Neural cell (in vitro differentiated cells): ENCODE data around the gene ETV7. TPM values are rescaled to one million over a fixed set of nuclear protein-coding genes. Genes with fewer than 3 reads are reported as not detected.

ENCODE experiments used
- H2AFZ ChIP-seq: fragments of 200-600, 300-800 bp; sonication (generic), shearing (Covaris generic); 2 replicates; pipeline ENCODE4 v1.6.0; 2014; ENCODE audit warnings: low read depth, mild to moderate bottlenecking, antibody characterized with exemption, low read length, moderate library complexity
- H3F3A ChIP-seq: fragments of 200-600 bp; shearing (Covaris generic); 2 replicates; pipeline ENCODE4 v1.6.1; 2016; ENCODE audit warnings: mild to moderate bottlenecking, moderate library complexity, mixed read lengths, antibody characterized with exemption, low read length; ENCODE audit not compliant: insufficient read depth, poor library complexity, severe bottlenecking
- H3K27ac ChIP-seq: fragments of 200-600, 300-800 bp; sonication (generic), shearing (Covaris generic); 2 replicates; pipeline ENCODE4 v1.5.1; 2014; ENCODE audit warnings: mild to moderate bottlenecking, low read length, moderate library complexity
- H3K27me3 ChIP-seq: fragments of 300-800, 200-600 bp; sonication (generic), shearing (Covaris generic); 2 replicates; pipeline ENCODE4 v1.6.0; 2014; ENCODE audit warnings: mild to moderate bottlenecking, low read depth, low read length, moderate library complexity; ENCODE audit not compliant: insufficient read depth
- H3K36me3 ChIP-seq: fragments of 300-800, 200-600 bp; sonication (generic), shearing (Covaris generic); 2 replicates; pipeline ENCODE4 v1.5.1; 2014; ENCODE audit warnings: mild to moderate bottlenecking, antibody characterized with exemption, low read length, moderate library complexity; ENCODE audit not compliant: insufficient read depth
- H3K4me2 ChIP-seq: fragments of 300-800, 200-600 bp; sonication (generic), shearing (Covaris generic); 2 replicates; pipeline ENCODE4 v1.6.0; 2014; ENCODE audit warnings: mild to moderate bottlenecking, low read length
- H3K4me3 ChIP-seq: fragments of 300-800, 200-600 bp; sonication (generic), shearing (Covaris generic); 2 replicates; pipeline ENCODE4 v1.5.1; 2014; ENCODE audit warnings: mild to moderate bottlenecking, low read length, moderate library complexity
- H3K79me2 ChIP-seq: fragments of 200-600 bp; shearing (Covaris generic); replicated peaks from 2 replicates; pipeline ENCODE4 v1.6.0; 2014; ENCODE audit warnings: mild to moderate bottlenecking, low read length, moderate library complexity; ENCODE audit not compliant: insufficient read depth
- H3K9ac ChIP-seq: fragments of 300-800, 200-600 bp; sonication (generic), shearing (Covaris generic); 2 replicates; pipeline ENCODE4 v1.6.1; 2016; ENCODE audit warnings: mild to moderate bottlenecking, low read length, mixed read lengths
- H3K9me2 ChIP-seq: fragments of 200-600 bp; shearing (Covaris generic); 2 replicates; pipeline ENCODE4 v1.6.1; 2016; ENCODE audit warnings: mild to moderate bottlenecking, low read length, mixed read lengths; ENCODE audit not compliant: insufficient read depth
- H3K9me3 ChIP-seq: fragments of 200-600, 300-800 bp; sonication (generic), shearing (Covaris generic); 2 replicates; pipeline ENCODE4 v1.6.1; 2016; ENCODE audit warnings: mild to moderate bottlenecking, mixed run types, low read length, moderate library complexity, mixed read lengths
- H4K20me1 ChIP-seq: fragments of 200-600 bp; shearing (Covaris generic); 2 replicates; pipeline ENCODE4 v1.6.1; 2016; ENCODE audit warnings: mild to moderate bottlenecking, mixed run types; ENCODE audit not compliant: insufficient read depth
- CTCF ChIP-seq: fragments of 450-650 bp; IDR thresholded peaks from 2 replicates; pipeline ENCODE4 v1.5.1; 2014; ENCODE audit warnings: antibody characterized with exemption, mild to moderate bottlenecking, moderate library complexity; ENCODE audit not compliant: poor library complexity, severe bottlenecking
- EP300 ChIP-seq: fragments of 450-650 bp; conservative IDR thresholded peaks from 2 replicates; pipeline ENCODE4 v1.6.1; 2014; ENCODE audit warnings: antibody characterized with exemption, mild to moderate bottlenecking, moderate library complexity; ENCODE audit not compliant: poor library complexity, severe bottlenecking
- EZH2 ChIP-seq: fragments of 200-600, 300-800 bp; shearing (Covaris generic), sonication (generic); IDR thresholded peaks from 2 replicates; pipeline ENCODE4 v1.6.1; 2014; ENCODE audit warnings: antibody characterized with exemption, low read length, borderline replicate concordance, mild to moderate bottlenecking; ENCODE audit not compliant: insufficient read depth, poor library complexity, severe bottlenecking
- MXI1 ChIP-seq: fragments of 450-650 bp; conservative IDR thresholded peaks from 2 replicates; pipeline ENCODE4 v1.6.1; 2014; ENCODE audit warnings: antibody characterized with exemption, mild to moderate bottlenecking; ENCODE audit not compliant: poor library complexity, severe bottlenecking
- POLR2AphosphoS5 ChIP-seq: IDR thresholded peaks from 2 replicates; pipeline ENCODE4 v1.6.1; 2012
- RAD21 ChIP-seq: fragments of 450-650 bp; conservative IDR thresholded peaks from 2 replicates; pipeline ENCODE4 v1.6.1; 2014; ENCODE audit warnings: antibody characterized with exemption, mild to moderate bottlenecking, moderate library complexity
- SMC3 ChIP-seq: fragments of 450-650 bp; conservative IDR thresholded peaks from 2 replicates; pipeline ENCODE4 v1.6.1; 2014; ENCODE audit warnings: antibody characterized with exemption, mild to moderate bottlenecking, moderate library complexity; ENCODE audit not compliant: poor library complexity
- TAF1 ChIP-seq: IDR thresholded peaks from 2 replicates; pipeline ENCODE4 v1.6.1; 2012; ENCODE audit warnings: low read depth
- polyA plus RNA-seq: library from polyadenylated mRNA; depleted of rRNA; stranded (reverse); fragments of >200 nt; gene quantifications from 2 replicates; pipeline ENCODE4 v1.2.3, GENCODE V29; 2014
- TF ChIP-seq, protein P1 (sequence below): IDR thresholded peaks from 2 replicates; pipeline ENCODE4 v1.6.1; 2012; ENCODE audit warnings: borderline replicate concordance

ETV7 gene
- polyA plus RNA-seq, 1 donor from 2014 or later: not detected

- H3K79me2 ChIP-seq: no peaks in the 10 kb centered on the region
- H4K20me1 ChIP-seq: no peaks in the 10 kb centered on the region
- no peak overlapping the region for H3K4me3 ChIP-seq
- H3K36me3 ChIP-seq: no peaks in the 10 kb centered on the region
- TF ChIP-seq SMC3 (no peak), RAD21 (no peak), CTCF (no peak), TAF1 (no peak), POLR2AphosphoS5 (no peak), EP300 (no peak), EZH2 (no peak), MXI1 (no peak)
- TF ChIP-seq, protein P1, sequence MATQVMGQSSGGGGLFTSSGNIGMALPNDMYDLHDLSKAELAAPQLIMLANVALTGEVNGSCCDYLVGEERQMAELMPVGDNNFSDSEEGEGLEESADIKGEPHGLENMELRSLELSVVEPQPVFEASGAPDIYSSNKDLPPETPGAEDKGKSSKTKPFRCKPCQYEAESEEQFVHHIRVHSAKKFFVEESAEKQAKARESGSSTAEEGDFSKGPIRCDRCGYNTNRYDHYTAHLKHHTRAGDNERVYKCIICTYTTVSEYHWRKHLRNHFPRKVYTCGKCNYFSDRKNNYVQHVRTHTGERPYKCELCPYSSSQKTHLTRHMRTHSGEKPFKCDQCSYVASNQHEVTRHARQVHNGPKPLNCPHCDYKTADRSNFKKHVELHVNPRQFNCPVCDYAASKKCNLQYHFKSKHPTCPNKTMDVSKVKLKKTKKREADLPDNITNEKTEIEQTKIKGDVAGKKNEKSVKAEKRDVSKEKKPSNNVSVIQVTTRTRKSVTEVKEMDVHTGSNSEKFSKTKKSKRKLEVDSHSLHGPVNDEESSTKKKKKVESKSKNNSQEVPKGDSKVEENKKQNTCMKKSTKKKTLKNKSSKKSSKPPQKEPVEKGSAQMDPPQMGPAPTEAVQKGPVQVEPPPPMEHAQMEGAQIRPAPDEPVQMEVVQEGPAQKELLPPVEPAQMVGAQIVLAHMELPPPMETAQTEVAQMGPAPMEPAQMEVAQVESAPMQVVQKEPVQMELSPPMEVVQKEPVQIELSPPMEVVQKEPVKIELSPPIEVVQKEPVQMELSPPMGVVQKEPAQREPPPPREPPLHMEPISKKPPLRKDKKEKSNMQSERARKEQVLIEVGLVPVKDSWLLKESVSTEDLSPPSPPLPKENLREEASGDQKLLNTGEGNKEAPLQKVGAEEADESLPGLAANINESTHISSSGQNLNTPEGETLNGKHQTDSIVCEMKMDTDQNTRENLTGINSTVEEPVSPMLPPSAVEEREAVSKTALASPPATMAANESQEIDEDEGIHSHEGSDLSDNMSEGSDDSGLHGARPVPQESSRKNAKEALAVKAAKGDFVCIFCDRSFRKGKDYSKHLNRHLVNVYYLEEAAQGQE: no peak
- H3K9ac ChIP-seq: no peak overlapping the region
- H2AFZ ChIP-seq: no peak overlapping the region
- H3K9me2 ChIP-seq: no peaks in the 10 kb centered on the region
- H3K9me3 ChIP-seq: no peaks in the 10 kb centered on the region
- H3K27ac ChIP-seq: no peak overlapping the region
- H3F3A ChIP-seq: no peaks in the 10 kb centered on the region
- H3K27me3 ChIP-seq: no peaks in the 10 kb centered on the region
- H3K4me2 ChIP-seq: no peak overlapping the region
Observed at GRCh38 chr6:36399970-36400369, 12.5 kb upstream of the ETV7 start.

DNA sequence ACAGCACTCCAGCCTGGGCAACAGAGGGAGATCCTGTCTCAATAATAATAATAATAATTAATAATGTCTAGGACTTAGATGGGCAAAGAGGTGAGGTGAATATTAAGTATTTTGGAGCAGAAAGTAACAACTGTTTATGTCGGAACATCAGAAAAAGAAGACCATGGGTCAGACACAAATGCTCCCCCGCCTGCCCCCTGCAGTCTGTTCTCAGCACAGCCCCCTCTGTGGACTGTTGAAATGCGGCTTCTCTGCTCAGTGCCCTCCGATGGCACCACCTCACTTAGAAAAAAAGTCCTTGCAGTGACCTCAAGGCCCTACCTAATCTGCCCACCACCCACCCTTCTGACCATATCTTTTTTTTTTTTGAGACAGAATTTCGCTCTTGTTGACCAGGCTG lies 5.2 kb upstream of the ETV7 start:
- TF ChIP-seq SMC3: no peak
- no peak for TF ChIP-seq MXI1
- no peak for TF ChIP-seq CTCF
- TF ChIP-seq EZH2: no peak
- TF ChIP-seq RAD21: no peak
- TF ChIP-seq TAF1: no peak
- no peak for TF ChIP-seq POLR2AphosphoS5
- no peak for TF ChIP-seq EP300
- TF ChIP-seq, protein P1: no peak
- peaks cover 26% of the 10 kb centered on the region for H3K27me3 ChIP-seq
- H3K9me3 ChIP-seq: no peaks in the 10 kb centered on the region
- H3K4me3 ChIP-seq: no peak overlapping the region
- no peaks in the 10 kb centered on the region for H3K79me2 ChIP-seq
- no peak overlapping the region for H2AFZ ChIP-seq
- no peaks in the 10 kb centered on the region for H3K36me3 ChIP-seq
- no peak overlapping the region for H3K9ac ChIP-seq
- H4K20me1 ChIP-seq: no peaks in the 10 kb centered on the region
- no peaks in the 10 kb centered on the region for H3K9me2 ChIP-seq
- H3K27ac ChIP-seq: no peak overlapping the region
- no peak overlapping the region for H3K4me2 ChIP-seq
- H3F3A ChIP-seq: no peaks in the 10 kb centered on the region
